Measurements from ENCODE around the gene LRRC51. TPM values are rescaled to one million over a fixed set of nuclear protein-coding genes. Genes with fewer than 3 reads are reported as not detected.
"Not testable (repeated sequence)": the region's sequence is repeated elsewhere in the genome, so short reads cannot be mapped to it uniquely, and the experiment has no call there.

LRRC51 gene
- total RNA-seq, 1 donor from 2014 or later: 14.8 TPM

- ATAC-seq: no peak
- DNase-seq: no peak
- no peaks in the 10 kb centered on the region for H3K4me1 ChIP-seq
- intact Hi-C loops (cut with DNase I): no loop called here
- H3K27me3 ChIP-seq (ENCODE audit: low read depth): no peaks in the 10 kb centered on the region
- no peak overlapping the region for H3K27ac ChIP-seq
- no peaks in the 10 kb centered on the region for H3K36me3 ChIP-seq
- no peak overlapping the region for H3K4me3 ChIP-seq
- TF ChIP-seq CTCF (IDR thresholded peaks at IDR 0.05): no peak
- H3K9me3 ChIP-seq: no peaks in the 10 kb centered on the region
These were observed 60.4 kb downstream of the LRRC51 start for GRCh38 chr11:72141066-72141465.

DNA sequence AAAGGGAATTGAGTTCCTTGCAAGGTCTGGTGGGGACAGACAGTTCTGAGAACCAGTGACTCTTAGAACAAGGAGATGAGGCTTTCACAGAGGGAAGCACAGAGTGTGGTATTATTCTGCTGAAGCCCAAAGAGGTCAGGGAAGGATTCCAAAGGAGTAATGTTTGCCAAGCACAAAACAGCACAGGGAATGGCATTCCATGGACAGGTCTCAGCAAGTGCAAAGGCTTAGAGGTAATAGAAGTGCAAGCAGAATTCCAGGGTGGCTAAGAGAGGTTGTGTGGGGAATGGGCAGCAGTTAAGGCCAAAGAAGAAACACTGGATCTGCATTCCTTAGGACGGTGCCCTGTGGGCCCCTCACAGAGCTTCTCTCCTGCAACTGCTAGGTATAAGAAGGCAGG lies 61.4 kb downstream of the LRRC51 start:
- DNase-seq; H3K27ac ChIP-seq; H3K36me3 ChIP-seq; H3K4me3 ChIP-seq; intact Hi-C loops (cut with DNase I); H3K4me1 ChIP-seq; H3K27me3 ChIP-seq (ENCODE audit: low read depth); ATAC-seq; H3K9me3 ChIP-seq: not testable (repeated sequence)

DNA sequence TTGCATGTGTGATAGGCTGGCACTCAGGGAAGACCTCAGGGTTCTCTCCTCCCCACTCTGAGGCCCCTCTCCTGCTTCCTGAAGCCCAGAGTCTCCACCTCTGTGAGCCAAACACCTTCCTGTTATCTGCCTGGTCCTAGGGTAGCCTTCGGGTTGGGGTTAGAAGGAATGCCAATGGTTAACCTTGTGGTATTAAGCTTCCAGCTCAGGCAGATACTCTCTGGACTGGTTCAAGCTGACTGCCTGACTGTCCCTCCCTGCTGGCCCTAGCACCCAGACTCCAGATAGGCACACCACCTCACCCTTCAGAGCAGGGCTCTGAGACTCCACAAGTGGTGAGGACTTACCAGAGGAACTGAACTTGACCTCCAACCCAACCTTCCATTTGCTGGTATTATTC lies 61.9 kb downstream of the LRRC51 start:
- intact Hi-C loops (cut with DNase I); DNase-seq; H3K4me1 ChIP-seq; H3K27ac ChIP-seq; H3K27me3 ChIP-seq (ENCODE audit: low read depth); H3K36me3 ChIP-seq; H3K9me3 ChIP-seq; H3K4me3 ChIP-seq; ATAC-seq: not testable (repeated sequence)

DNA sequence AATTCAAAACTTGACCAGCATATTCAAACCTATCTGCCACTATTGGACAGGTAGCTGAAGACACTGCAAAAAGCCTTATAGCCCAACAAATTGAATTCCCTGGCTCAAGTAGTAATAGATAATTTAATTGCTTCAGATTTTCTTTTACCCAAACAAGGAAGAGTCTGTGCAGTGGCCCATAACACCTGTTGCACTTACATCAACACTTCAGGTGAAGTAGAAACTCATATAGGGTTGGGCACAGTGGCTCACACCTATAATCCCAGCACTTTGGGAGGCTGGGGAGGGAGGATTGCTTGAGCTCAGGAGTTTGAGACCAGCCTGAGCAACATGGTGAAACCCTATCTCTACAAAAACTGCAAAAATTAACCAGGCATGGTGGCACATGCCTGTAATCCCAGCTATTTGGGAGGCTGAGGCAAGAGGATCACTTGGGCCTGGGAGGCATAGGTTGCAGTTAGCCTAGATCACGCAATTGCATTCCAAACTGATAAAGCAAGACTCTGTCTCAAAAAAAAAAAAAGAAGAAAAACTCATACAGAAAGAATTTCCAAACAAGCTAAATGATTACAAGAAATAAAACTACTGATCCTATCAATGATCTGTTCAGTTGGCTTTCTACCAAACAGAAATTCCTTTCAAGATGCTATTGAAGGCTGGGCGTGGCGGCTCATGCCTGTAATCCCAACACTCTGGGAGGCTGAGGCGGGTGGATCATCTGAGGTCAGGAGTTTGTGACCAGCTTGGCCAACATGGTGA lies 64.3 kb downstream of the LRRC51 start:
- TF ChIP-seq CTCF (IDR thresholded peaks at IDR 0.05): no peak
- Histone ChIP-seq H3K9me3 (no peaks in the 10 kb centered on the region), H3K27me3 (ENCODE audit: low read depth) (no peaks in the 10 kb centered on the region), H3K36me3 (no peaks in the 10 kb centered on the region), H3K4me3 (no peak overlapping the region), H3K4me1 (no peaks in the 10 kb centered on the region), H3K27ac (no peak overlapping the region)
- intact Hi-C loops (cut with DNase I): no loop called here
- DNase-seq (no peak), ATAC-seq (no peak)

Small RNA genes within 50 kb of the gene (microRNA-seq; reads per million reads assigned to microRNA genes)
- not detected for gene MIR3165 (ENCODE audit: borderline number of aligned reads)

Other genes starting within 250 kb of the LRRC51 start
- gene DEFB108B, start 247.7 kb upstream of the LRRC51 start, total RNA-seq: not detected
- not detected for gene DEFB131B, start 202.4 kb upstream of the LRRC51 start, total RNA-seq
- gene XNDC1N, start 152.3 kb upstream of the LRRC51 start, total RNA-seq: 9.1 TPM
- 24.7 TPM for gene RNF121, start 151.8 kb upstream of the LRRC51 start, total RNA-seq
- gene IL18BP, start 81.9 kb upstream of the LRRC51 start, total RNA-seq: 18.0 TPM
- gene NUMA1, start 308 bp upstream of the LRRC51 start, total RNA-seq: 200 TPM
- 96.0 TPM for gene LAMTOR1, start 22.4 kb downstream of the LRRC51 start, total RNA-seq
- gene TOMT, start 25.1 kb downstream of the LRRC51 start, total RNA-seq: not detected
- 22.7 TPM for gene ANAPC15, start 31.8 kb downstream of the LRRC51 start, total RNA-seq
- 53.1 TPM for gene FOLR3, start 54.9 kb downstream of the LRRC51 start, total RNA-seq
- gene FOLR1, start 111.3 kb downstream of the LRRC51 start, total RNA-seq: 134 TPM
- 28.1 TPM for gene FOLR2, start 135.9 kb downstream of the LRRC51 start, total RNA-seq
- gene INPPL1, start 143.9 kb downstream of the LRRC51 start, total RNA-seq: 147 TPM
- not detected for gene PHOX2A, start 163.3 kb downstream of the LRRC51 start, total RNA-seq

All from lower lobe of right lung (tissue), 2 donors.